DMS153 treated with DMSO at 0.1 percent for 48 hours (cell line): ENCODE results near the gene SWT1.
"Not testable (repeated sequence)": the region's sequence is repeated elsewhere in the genome, so short reads cannot be mapped to it uniquely, and the experiment has no call there.

Experiments used
- DNase-seq: peaks from one replicate; lab custom pipeline; 2025; ENCODE audit not compliant: unreplicated experiment; lab: John Stamatoyannopoulos, UW

Gene SWT1

GRCh38 chr1:185318431-185319138 is 161.6 kb downstream of the SWT1 start:
- no peak for DNase-seq

- no peak for DNase-seq
Observed at GRCh38 chr1:185319139-185319475, 162.1 kb downstream of the SWT1 start.

DNA sequence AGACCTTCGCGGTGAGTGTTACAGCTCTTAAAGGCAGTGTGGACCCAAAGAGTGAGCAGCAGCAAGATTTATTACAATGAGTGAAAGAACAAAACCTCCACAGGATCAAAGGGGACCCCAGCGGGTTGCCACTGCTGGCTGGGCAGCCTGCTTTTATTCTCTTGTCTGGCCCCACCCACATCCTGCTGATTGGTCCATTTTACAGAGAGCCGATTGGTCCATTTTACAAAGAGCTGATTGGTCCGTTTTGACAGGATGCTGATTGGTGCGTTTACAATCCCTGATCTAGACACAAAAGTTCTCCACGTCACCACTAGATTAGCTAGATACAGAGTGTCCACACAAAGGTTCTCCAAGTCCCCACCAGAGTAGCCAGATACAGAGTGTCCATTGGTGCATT is 164.1 kb downstream of the SWT1 start:
- DNase-seq = not testable (repeated sequence)

DNA sequence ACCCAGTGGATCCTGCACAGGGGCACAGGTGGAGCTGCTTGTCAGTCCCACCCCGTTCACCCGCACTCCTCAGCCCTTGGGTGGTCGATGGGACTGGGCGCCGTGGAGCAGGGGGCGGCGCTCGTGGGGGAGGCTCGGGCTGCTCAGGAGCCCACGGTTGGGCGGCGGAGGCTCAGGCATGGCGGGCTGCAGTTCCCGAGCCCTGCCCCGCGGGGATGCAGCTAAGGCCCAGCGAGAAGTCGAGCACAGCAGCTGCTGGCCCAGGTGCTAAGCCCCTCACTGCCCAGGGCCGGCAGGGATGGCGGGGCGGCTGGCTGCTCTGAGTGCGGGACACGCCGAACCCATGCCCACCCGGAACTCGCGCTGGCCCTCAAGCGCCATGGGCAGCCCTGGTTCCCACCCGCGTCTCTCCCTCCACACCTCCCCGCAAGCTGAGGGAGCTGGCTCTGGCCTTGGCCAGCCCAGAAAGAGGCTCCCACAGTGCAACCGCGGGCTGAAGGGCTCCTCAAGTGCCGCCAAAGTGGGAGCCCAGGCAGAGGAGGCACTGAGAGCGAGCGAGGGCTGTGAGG is 164.8 kb downstream of the SWT1 start:
- DNase-seq = not testable (repeated sequence)

GRCh38 chr1:185322636-185323035 is 165.7 kb downstream of the SWT1 start:
- no peak for DNase-seq

- no peak for DNase-seq
Observed at GRCh38 chr1:185324118-185324517, 167.2 kb downstream of the SWT1 start.

DNA sequence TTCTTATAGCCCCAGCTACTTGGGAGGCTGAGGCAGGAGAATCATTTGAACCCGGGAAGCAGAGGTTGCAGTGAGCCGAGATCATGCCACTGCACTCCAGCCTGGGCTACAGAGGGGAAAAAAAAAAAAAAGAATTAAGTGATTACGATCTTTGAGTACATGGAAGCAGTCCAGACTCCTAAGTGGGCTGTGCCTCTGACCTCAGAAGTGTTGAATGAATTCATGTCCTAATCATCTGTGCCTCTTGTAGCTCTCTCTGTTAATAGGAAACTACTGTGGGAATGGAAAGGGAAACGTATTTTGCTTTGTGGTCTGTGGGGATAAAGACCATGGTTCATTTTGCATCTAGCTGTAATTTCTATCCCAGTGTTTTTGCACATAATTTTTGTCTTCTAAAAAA is 168.4 kb downstream of the SWT1 start:
- no peak for DNase-seq

DNA sequence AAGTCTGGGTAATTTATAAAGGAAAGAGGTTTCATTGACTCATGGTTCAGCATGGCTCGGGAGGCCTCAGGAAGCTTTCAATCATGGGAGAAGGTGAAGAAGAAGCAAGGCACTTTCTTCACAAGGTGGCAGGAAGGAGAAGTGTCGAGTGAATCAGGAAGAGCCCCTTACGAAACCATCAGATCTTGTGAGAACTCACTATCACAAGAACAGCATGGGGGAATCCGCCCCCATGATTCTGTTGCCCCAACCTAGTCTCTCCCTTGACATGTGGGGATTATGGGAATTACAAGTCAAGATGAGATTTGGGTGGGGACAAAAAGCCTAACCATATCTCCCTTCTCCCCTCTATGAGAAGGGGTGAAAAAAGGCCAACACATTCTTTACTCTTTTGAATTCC is 171.3 kb downstream of the SWT1 start:
- DNase-seq = no peak

- no peak for DNase-seq
Observed at GRCh38 chr1:185334182-185334581, 177.2 kb downstream of the SWT1 start.

GRCh38 chr1:185337246-185337645 is 180.3 kb downstream of the SWT1 start:
- DNase-seq = no peak

DNA sequence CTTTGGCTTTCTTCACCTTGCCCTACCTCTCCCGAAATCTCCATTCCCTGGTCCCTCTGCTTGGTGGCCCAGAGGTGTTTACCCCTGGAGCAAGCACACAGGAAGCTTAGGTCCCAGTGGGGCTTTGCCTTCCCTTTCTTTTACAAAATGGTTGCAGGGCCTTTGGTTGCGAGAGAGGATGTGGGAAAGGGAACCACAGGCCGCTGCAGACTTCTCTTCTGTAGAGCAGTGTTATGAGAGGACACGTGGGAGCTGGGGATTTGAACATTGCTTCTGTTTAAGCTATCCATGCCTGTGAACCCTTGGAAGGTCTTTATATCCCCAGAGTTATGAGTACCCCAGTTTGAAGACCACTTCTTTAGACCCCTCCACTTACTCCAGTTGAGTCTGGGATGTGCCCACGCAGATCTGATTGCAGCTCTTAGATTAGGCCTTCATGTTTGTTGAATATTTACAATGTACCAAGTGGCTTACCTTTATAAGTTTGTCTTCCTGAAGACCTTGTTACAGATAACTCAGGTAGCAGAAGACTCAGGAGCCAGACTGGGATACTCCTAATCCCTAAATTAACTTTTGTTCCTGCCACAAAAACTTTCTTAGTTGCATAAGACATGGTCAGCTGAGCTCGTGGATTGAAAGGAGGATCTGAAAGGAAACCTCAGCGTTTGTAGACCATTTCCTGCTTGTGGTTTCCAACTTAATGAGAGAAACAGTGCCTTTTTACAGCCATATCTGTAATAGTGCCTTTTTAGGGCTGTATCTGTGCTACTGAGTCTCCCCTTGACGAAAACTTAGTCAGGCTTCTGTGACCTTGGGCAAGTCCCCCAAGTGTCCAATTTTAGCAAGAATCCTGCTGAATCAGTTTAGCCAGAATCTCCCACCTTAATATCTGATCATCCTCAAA is 182.0 kb downstream of the SWT1 start:
- no peak for DNase-seq

GRCh38 chr1:185341196-185341781 is 184.3 kb downstream of the SWT1 start:
- DNase-seq = no peak
